Liver (tissue), 9 donors: ENCODE data around the gene CBFB. TPM values are rescaled to one million over a fixed set of nuclear protein-coding genes. Genes with fewer than 3 reads are reported as not detected.

ENCODE experiments used
- DNase-seq: peaks from one replicate; pipeline ENCODE4 v3.0.0-alpha.2; 2017; ENCODE audit warnings: low spot score
- H3K27ac ChIP-seq, 2 donors: one replicate each; pipeline ENCODE4 v1.7.0; 2013; ENCODE audit warnings: inconsistent platforms in 2 of 2, low read length in 2 of 2, control low read depth in 1 of 2, low read depth in 1 of 2, mild to moderate bottlenecking in 1 of 2
- H3K27me3 ChIP-seq, 4 donors: one replicate each; pipeline versions ENCODE4 v1.6.1 to v1.7.0; 2013; ENCODE audit warnings: low read length in 3 of 4, inconsistent platforms in 1 of 4, mild to moderate bottlenecking in 1 of 4, moderate library complexity in 1 of 4; ENCODE audit not compliant: control insufficient read depth in 4 of 4, insufficient read depth in 4 of 4
- H3K36me3 ChIP-seq, 4 donors: one replicate each; pipeline versions ENCODE4 v1.6.1 to v1.7.0; 2013; ENCODE audit warnings: low read length in 3 of 4, mild to moderate bottlenecking in 3 of 4, low read depth in 1 of 4, moderate library complexity in 1 of 4; ENCODE audit not compliant: control insufficient read depth in 4 of 4, insufficient read depth in 3 of 4
- H3K4me1 ChIP-seq, 4 donors: one replicate each; pipeline versions ENCODE4 v1.6.1 to v1.7.0; 2013; ENCODE audit warnings: low read length in 3 of 4, mild to moderate bottlenecking in 3 of 4, moderate library complexity in 1 of 4; ENCODE audit not compliant: control insufficient read depth in 4 of 4, insufficient read depth in 4 of 4
- H3K4me3 ChIP-seq, 3 donors: one replicate each; pipeline versions ENCODE4 v1.6.1 to v1.7.0; 2013; ENCODE audit warnings: low read length in 3 of 3, control low read depth in 1 of 3, low read depth in 1 of 3, mild to moderate bottlenecking in 1 of 3
- H3K9ac ChIP-seq, 2 donors: one replicate each; pipeline ENCODE4 v1.7.0; 2013; ENCODE audit warnings: low read length in 2 of 2, mild to moderate bottlenecking in 2 of 2, moderate library complexity in 2 of 2, control low read depth in 1 of 2, low read depth in 1 of 2
- H3K9me3 ChIP-seq, 4 donors: one replicate each; pipeline versions ENCODE4 v1.6.1 to v1.7.0; 2013; ENCODE audit warnings: low read length in 3 of 4; ENCODE audit not compliant: control insufficient read depth in 4 of 4
- FOXA1 ChIP-seq: IDR thresholded peaks from 2 replicates; pipeline ENCODE4 v1.6.1; 2016; ENCODE audit warnings: antibody characterized with exemption
- FOXA2 ChIP-seq: IDR thresholded peaks from 2 replicates; pipeline ENCODE4 v1.6.1; 2016; ENCODE audit warnings: antibody characterized with exemption
- GABPA ChIP-seq, 2 donors: IDR thresholded peaks in 1 of 2; conservative IDR thresholded peaks in 1 of 2; 2 replicates each; pipeline ENCODE4 v1.6.1; 2016; ENCODE audit warnings: antibody characterized with exemption in 2 of 2, mild to moderate bottlenecking in 1 of 2, moderate library complexity in 1 of 2
- HNF4A ChIP-seq, 2 donors: conservative IDR thresholded peaks; 2 replicates each; pipeline ENCODE4 v1.6.1; 2016; ENCODE audit warnings: antibody characterized with exemption in 2 of 2, mild to moderate bottlenecking in 2 of 2
- JUND ChIP-seq, 2 donors: IDR thresholded peaks; 2 replicates each; pipeline ENCODE4 v1.6.1; 2016; ENCODE audit warnings: antibody characterized with exemption in 2 of 2
- NR2F2 ChIP-seq: IDR thresholded peaks from 2 replicates; pipeline ENCODE4 v1.6.1; 2016; ENCODE audit warnings: antibody characterized with exemption
- RAD21 ChIP-seq, 2 donors: IDR thresholded peaks; 2 replicates each; pipeline ENCODE4 v1.6.1; 2016; ENCODE audit warnings: antibody characterized with exemption in 2 of 2, mild to moderate bottlenecking in 2 of 2
- RXRA ChIP-seq, 2 donors: IDR thresholded peaks; 2 replicates each; pipeline ENCODE4 v1.6.1; 2017 to 2018; ENCODE audit warnings: antibody characterized with exemption in 2 of 2, mild to moderate bottlenecking in 1 of 2
- SP1 ChIP-seq: IDR thresholded peaks from 2 replicates; pipeline ENCODE4 v1.6.1; 2018; ENCODE audit warnings: antibody characterized with exemption, mild to moderate bottlenecking
- TAF1 ChIP-seq: conservative IDR thresholded peaks from 2 replicates; pipeline ENCODE4 v1.6.1; 2016; ENCODE audit warnings: antibody characterized with exemption, mild to moderate bottlenecking
- YY1 ChIP-seq: IDR thresholded peaks from 2 replicates; pipeline ENCODE4 v1.6.1; 2016; ENCODE audit warnings: antibody characterized with exemption, mild to moderate bottlenecking
- WGBS: extraction: QIAGEN DNeasy Blood & Tissue Kit; methylation state at CpG from one replicate; pipeline ENCODE4 v1.1.7; 2013; 5-methylcytosine and 5-hydroxymethylcytosine counted together
- polyA plus RNA-seq, 2 donors: library from polyadenylated mRNA; stranded (reverse) in 1 of 2; unstranded in 1 of 2; fragments of 200-250 nt in 1 of 2; fragments of >200 nt in 1 of 2; fragmentation: Nextera tagmentation in 1 of 2; extraction: Ambion mirVana in 1 of 2; gene quantifications; one replicate each; pipeline versions ENCODE4 v1.2.1 to v1.2.3, GENCODE V29; 2013 to 2015
- total RNA-seq, 2 donors: library from RNA; depleted of rRNA; stranded (reverse); fragments of >200 nt; gene quantifications; one replicate each; pipeline ENCODE4 v1.2.3, GENCODE V29; 2014
- TF ChIP-seq, protein P1 (sequence below): IDR thresholded peaks from 2 replicates; pipeline ENCODE4 v1.6.1; 2016; ENCODE audit warnings: antibody characterized with exemption, mild to moderate bottlenecking
- TF ChIP-seq, protein P2 (sequence below): IDR thresholded peaks from 2 replicates; pipeline ENCODE4 v1.6.1; 2016; ENCODE audit warnings: antibody characterized with exemption
- TF ChIP-seq, protein P3 (sequence below): IDR thresholded peaks from 2 replicates; pipeline ENCODE4 v1.6.1; 2016; ENCODE audit warnings: antibody characterized with exemption
- TF ChIP-seq, protein P4 (sequence below): IDR thresholded peaks from 2 replicates; pipeline ENCODE4 v1.6.1; 2016; ENCODE audit warnings: antibody characterized with exemption
- donor health status: healthy.
- donor health status: healthy.
- donor health status: healthy.
- donor health status: healthy.
- donor health status: healthy.

CBFB gene
- total and polyA plus RNA-seq, 4 donors: 6.8 to 19.3 (median 11.2) TPM

DNA sequence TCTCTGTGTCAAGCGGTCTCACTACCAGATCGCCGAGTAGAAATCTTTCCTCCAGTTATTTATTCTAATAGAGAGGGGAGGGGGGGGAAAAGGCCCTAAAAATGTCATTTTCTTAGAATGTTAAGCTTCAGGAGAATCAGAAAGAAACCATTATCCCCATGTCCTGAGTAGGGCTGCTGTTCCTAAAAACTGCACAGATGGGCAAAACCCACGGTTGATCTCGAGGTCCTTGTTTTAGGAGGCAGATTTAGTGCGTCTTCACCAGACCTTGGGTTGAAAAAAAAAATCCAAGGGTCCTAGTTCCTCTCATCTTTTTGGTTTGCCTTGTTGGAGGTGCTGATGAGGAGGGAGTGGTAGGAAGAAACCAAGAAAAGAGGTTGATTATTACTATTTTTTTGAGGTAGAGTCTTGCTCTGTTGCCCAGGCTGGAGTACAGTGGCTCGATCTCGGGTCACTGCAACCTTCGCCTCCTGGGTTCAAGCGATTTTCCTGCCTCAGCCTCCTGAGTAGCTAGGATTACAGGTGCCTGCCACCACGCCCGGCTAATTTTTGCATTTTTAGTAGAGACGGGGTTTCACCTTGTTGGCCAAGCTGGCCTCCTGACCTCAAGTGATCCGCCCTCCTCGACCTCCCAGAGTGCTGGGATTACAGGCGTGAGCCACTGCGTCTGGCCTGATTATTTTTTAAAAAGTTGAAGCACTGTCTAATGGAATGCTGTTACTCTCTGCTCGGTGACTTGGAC lies 1.4 kb downstream of the CBFB start (continued):
- TF ChIP-seq, protein P1, sequence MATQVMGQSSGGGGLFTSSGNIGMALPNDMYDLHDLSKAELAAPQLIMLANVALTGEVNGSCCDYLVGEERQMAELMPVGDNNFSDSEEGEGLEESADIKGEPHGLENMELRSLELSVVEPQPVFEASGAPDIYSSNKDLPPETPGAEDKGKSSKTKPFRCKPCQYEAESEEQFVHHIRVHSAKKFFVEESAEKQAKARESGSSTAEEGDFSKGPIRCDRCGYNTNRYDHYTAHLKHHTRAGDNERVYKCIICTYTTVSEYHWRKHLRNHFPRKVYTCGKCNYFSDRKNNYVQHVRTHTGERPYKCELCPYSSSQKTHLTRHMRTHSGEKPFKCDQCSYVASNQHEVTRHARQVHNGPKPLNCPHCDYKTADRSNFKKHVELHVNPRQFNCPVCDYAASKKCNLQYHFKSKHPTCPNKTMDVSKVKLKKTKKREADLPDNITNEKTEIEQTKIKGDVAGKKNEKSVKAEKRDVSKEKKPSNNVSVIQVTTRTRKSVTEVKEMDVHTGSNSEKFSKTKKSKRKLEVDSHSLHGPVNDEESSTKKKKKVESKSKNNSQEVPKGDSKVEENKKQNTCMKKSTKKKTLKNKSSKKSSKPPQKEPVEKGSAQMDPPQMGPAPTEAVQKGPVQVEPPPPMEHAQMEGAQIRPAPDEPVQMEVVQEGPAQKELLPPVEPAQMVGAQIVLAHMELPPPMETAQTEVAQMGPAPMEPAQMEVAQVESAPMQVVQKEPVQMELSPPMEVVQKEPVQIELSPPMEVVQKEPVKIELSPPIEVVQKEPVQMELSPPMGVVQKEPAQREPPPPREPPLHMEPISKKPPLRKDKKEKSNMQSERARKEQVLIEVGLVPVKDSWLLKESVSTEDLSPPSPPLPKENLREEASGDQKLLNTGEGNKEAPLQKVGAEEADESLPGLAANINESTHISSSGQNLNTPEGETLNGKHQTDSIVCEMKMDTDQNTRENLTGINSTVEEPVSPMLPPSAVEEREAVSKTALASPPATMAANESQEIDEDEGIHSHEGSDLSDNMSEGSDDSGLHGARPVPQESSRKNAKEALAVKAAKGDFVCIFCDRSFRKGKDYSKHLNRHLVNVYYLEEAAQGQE: no peak
- no peak for TF ChIP-seq SP1
- no peak for TF ChIP-seq TAF1

DNA sequence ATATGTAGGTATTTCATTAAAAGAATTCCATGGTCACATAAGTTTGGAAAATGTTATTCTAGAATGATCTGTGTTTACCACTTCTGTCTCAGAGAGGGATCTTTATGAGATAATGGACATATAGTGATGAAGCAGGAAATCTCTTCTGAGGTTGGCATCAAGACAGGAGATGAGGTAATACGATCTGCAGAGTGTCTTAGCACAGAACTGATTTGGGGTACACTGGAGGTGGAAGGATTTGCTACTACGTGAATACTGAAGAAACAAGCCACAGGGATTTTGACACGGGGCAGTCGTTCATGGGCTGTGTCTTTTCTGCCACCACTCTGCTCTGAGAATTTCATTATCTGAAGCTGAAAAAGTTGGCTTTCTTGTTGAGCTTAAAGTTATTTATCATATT lies 5.5 kb downstream of the CBFB start:
- Histone ChIP-seq H3K4me1 (peaks cover 8 to 21% (median 14%) of the 10 kb centered on the region in 4 donors), H3K27ac (no peak overlapping the region), H3K36me3 (no peaks in the 10 kb centered on the region), H3K27me3 (no peaks in the 10 kb centered on the region), H3K4me3 (no peak overlapping the region), H3K9me3 (no peaks in the 10 kb centered on the region), H3K9ac (no peak overlapping the region)
- no peak for TF ChIP-seq YY1
- no peak for TF ChIP-seq JUND (IDR thresholded peaks at IDR 0.05)
- TF ChIP-seq FOXA2: no peak
- no peak for TF ChIP-seq HNF4A (conservative IDR thresholded peaks at IDR 0.05)
- WGBS: 70% methylated on average over 4 of the region's 4 CpGs
- no peak for DNase-seq

DNA sequence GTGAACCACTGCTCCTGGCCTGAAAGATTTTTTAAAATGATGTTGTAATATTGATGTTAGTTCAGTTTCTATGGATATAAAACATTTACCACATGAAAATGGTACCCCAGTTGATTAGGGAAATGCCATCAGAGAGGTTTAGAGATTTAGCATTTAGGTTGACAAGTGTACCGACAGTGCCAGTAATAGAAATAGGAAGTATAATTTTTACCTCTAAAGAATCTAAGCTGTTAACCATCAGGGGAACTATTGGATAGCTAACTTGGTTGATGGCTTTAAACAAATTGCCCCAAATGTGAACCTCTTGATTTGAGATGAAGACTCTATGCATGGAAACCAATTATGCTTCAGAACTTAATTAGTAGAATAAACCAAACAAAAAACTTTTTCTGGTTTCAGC lies 6.4 kb downstream of the CBFB start:
- no peak overlapping the region for H3K4me3 ChIP-seq
- H3K9me3 ChIP-seq: no peaks in the 10 kb centered on the region
- H3K4me1 ChIP-seq: peaks cover 8 to 16% (median 10%) of the 10 kb centered on the region in 4 donors
- H3K27ac ChIP-seq: no peak overlapping the region
- WGBS: 81% methylated on average over 1 of the region's 1 CpG
- H3K9ac ChIP-seq: no peak overlapping the region
- DNase-seq: no peak
- TF ChIP-seq SP1: no peak
- no peak for TF ChIP-seq YY1
- TF ChIP-seq RAD21 (IDR thresholded peaks at IDR 0.05): no peak
- no peak for TF ChIP-seq FOXA2
- TF ChIP-seq, protein P2, sequence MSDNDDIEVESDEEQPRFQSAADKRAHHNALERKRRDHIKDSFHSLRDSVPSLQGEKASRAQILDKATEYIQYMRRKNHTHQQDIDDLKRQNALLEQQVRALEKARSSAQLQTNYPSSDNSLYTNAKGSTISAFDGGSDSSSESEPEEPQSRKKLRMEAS: no peak
- no peak for TF ChIP-seq RXRA (IDR thresholded peaks at IDR 0.05)
- no peaks in the 10 kb centered on the region for H3K36me3 ChIP-seq
- H3K27me3 ChIP-seq: no peaks in the 10 kb centered on the region

DNA sequence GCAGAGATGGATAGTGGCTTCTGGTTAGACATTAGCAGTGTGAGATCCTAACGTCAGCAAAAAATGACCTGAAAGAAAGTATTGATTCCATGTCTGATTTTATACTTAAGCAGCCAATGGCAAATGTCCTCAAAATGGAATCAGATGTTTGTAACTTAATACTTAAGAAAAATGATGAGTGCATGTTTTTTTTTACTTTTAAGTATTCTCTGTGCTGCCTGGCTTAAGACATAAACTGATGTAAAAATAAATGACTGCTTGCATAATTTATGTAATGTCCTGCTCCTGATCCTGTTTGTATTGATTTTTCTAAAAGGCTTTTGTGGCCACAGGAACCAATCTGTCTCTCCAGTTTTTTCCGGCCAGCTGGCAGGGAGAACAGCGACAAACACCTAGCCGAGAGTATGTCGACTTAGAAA lies 7.4 kb downstream of the CBFB start:
- peaks cover 3 to 13% (median 8%) of the 10 kb centered on the region in 4 donors for H3K4me1 ChIP-seq
- no peaks in the 10 kb centered on the region for H3K27me3 ChIP-seq
- no peaks in the 10 kb centered on the region for H3K9me3 ChIP-seq
- 37% methylated on average over 5 of the region's 5 CpGs for whole genome bisulfite sequencing
- no peak for DNase-seq
- H3K36me3 ChIP-seq: peaks cover 0 to 2% (median 0%) of the 10 kb centered on the region in 4 donors
- no peak overlapping the region for H3K4me3 ChIP-seq
- no peak overlapping the region for H3K9ac ChIP-seq
- H3K27ac ChIP-seq: no peak overlapping the region
- TF ChIP-seq NR2F2 (no peak), FOXA2 (no peak), SP1 (no peak), HNF4A (conservative IDR thresholded peaks at IDR 0.05) (peak; percentile 28 to 42), RXRA (IDR thresholded peaks at IDR 0.05) (peak; percentile 44 to 45), RAD21 (IDR thresholded peaks at IDR 0.05) (peak; percentile 30 to 34), FOXA1 (no peak), GABPA (IDR thresholded peaks at IDR 0.05 in 1 of 2, conservative IDR thresholded peaks at IDR 0.05 in 1 of 2) (peak in 1 of 2 donors; percentile 57)
- TF ChIP-seq, protein P1: no peak
- TF ChIP-seq, protein P3, sequence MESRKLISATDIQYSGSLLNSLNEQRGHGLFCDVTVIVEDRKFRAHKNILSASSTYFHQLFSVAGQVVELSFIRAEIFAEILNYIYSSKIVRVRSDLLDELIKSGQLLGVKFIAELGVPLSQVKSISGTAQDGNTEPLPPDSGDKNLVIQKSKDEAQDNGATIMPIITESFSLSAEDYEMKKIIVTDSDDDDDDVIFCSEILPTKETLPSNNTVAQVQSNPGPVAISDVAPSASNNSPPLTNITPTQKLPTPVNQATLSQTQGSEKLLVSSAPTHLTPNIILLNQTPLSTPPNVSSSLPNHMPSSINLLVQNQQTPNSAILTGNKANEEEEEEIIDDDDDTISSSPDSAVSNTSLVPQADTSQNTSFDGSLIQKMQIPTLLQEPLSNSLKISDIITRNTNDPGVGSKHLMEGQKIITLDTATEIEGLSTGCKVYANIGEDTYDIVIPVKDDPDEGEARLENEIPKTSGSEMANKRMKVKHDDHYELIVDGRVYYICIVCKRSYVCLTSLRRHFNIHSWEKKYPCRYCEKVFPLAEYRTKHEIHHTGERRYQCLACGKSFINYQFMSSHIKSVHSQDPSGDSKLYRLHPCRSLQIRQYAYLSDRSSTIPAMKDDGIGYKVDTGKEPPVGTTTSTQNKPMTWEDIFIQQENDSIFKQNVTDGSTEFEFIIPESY: no peak
- TF ChIP-seq, protein P4, sequence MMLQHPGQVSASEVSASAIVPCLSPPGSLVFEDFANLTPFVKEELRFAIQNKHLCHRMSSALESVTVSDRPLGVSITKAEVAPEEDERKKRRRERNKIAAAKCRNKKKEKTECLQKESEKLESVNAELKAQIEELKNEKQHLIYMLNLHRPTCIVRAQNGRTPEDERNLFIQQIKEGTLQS: no peak
- TF ChIP-seq, protein P2: peak; percentile 10
